DOHH2 (cell line): ENCODE measurements around the gene UROC1.

Source experiments
- H3F3A ChIP-seq: fragments of 200-600 bp; sonication (generic), shearing (Covaris generic); 2 replicates; pipeline ENCODE4 v1.6.0; 2016; ENCODE audit warnings: antibody characterized with exemption, mild to moderate bottlenecking; ENCODE audit not compliant: control insufficient read depth, insufficient read depth
- H3K27ac ChIP-seq: fragments of 200-600 bp; sonication (generic); 2 replicates; pipeline ENCODE4 v1.5.1; 2014; ENCODE audit warnings: low read depth, mild to moderate bottlenecking, low read length, moderate library complexity
- H3K27me3 ChIP-seq: fragments of 200-600 bp; sonication (generic); 2 replicates; pipeline ENCODE4 v1.6.1; 2014; ENCODE audit warnings: mild to moderate bottlenecking, low read length, mixed read lengths; ENCODE audit not compliant: control insufficient read depth
- H3K36me3 ChIP-seq: fragments of 200-600 bp; sonication (generic); 2 replicates; pipeline ENCODE4 v1.6.1; 2014; ENCODE audit warnings: mild to moderate bottlenecking, low read length, moderate library complexity, mixed read lengths; ENCODE audit not compliant: control insufficient read depth
- H3K4me1 ChIP-seq: fragments of 200-600 bp; sonication (generic); 2 replicates; pipeline ENCODE4 v1.6.1; 2014; ENCODE audit warnings: mild to moderate bottlenecking, low read length, mixed read lengths; ENCODE audit not compliant: control insufficient read depth
- H3K4me2 ChIP-seq: fragments of 200-600 bp; sonication (generic); 2 replicates; pipeline ENCODE4 v1.6.0; 2014; ENCODE audit warnings: mild to moderate bottlenecking, low read length, moderate library complexity
- H3K4me3 ChIP-seq: fragments of 200-600 bp; sonication (generic); 2 replicates; pipeline ENCODE4 v1.5.1; 2014; ENCODE audit warnings: mild to moderate bottlenecking, low read length, mixed read lengths
- H3K79me2 ChIP-seq: fragments of 200-600 bp; sonication (generic); 2 replicates; pipeline ENCODE4 v1.6.1; 2014; ENCODE audit warnings: mild to moderate bottlenecking, low read length, mixed read lengths; ENCODE audit not compliant: control insufficient read depth
- H3K9me2 ChIP-seq: fragments of 200-600 bp; sonication (generic); replicated peaks from 2 replicates; pipeline ENCODE4 v1.6.1; 2014; ENCODE audit warnings: mild to moderate bottlenecking, low read length, mixed read lengths; ENCODE audit not compliant: control insufficient read depth
- H3K9me3 ChIP-seq: fragments of 200-600 bp; sonication (generic); 2 replicates; pipeline ENCODE4 v1.6.1; 2014; ENCODE audit warnings: antibody characterized with exemption, low read length, mixed read lengths; ENCODE audit not compliant: control insufficient read depth, insufficient read depth
- H4K20me1 ChIP-seq: fragments of 200-600 bp; sonication (generic); 2 replicates; pipeline ENCODE4 v1.6.0; 2014; ENCODE audit warnings: low read depth, mild to moderate bottlenecking, antibody characterized with exemption, low read length, moderate library complexity; ENCODE audit not compliant: control insufficient read depth, insufficient read depth
- CTCF ChIP-seq: fragments of 200-600 bp; sonication (generic); IDR thresholded peaks from one replicate; pipeline ENCODE4 v1.5.1; 2014; ENCODE audit warnings: antibody characterized with exemption, mild to moderate bottlenecking, low read depth, low read length; ENCODE audit not compliant: poor library complexity, severe bottlenecking
- EZH2phosphoT487 ChIP-seq: fragments of 200-600 bp; sonication (generic); IDR thresholded peaks from 2 replicates; pipeline ENCODE4 v1.6.1; 2017; ENCODE audit warnings: borderline replicate concordance, mild to moderate bottlenecking, antibody characterized with exemption, low read length, moderate library complexity, mixed read lengths

Gene UROC1

GRCh38 chr3:126479642-126480041, 37.9 kb downstream of the UROC1 start:
- Histone ChIP-seq H3F3A (0 out of 2 replicates have a peak, but pooled peaks cover 2% of the 10 kb centered on the region), H3K9me2 (no peaks in the 10 kb centered on the region), H3K4me1 (peaks cover 6% of the 10 kb centered on the region), H3K36me3 (peaks cover 4% of the 10 kb centered on the region), H3K27me3 (no peaks in the 10 kb centered on the region), H3K27ac (no peak overlapping the region), H3K9me3 (no peaks in the 10 kb centered on the region), H4K20me1 (no peaks in the 10 kb centered on the region), H3K79me2 (peaks cover 5% of the 10 kb centered on the region), H3K4me2 (no peak overlapping the region), H3K4me3 (no peak overlapping the region)
- no peak for TF ChIP-seq CTCF
- no peak for TF ChIP-seq EZH2phosphoT487

GRCh38 chr3:126478581-126479310, 38.8 kb downstream of the UROC1 start:
- Histone ChIP-seq H3K79me2 (peaks cover 14% of the 10 kb centered on the region), H3F3A (0 out of 2 replicates have a peak, but pooled peaks cover 2% of the 10 kb centered on the region), H4K20me1 (peaks cover under 1% of the 10 kb centered on the region), H3K9me3 (no peaks in the 10 kb centered on the region), H3K4me2 (no peak overlapping the region), H3K9me2 (no peaks in the 10 kb centered on the region), H3K27me3 (no peaks in the 10 kb centered on the region), H3K4me1 (peaks cover 7% of the 10 kb centered on the region), H3K4me3 (no peak overlapping the region), H3K27ac (no peak overlapping the region), H3K36me3 (peaks cover 10% of the 10 kb centered on the region)
- TF ChIP-seq CTCF (no peak), EZH2phosphoT487 (no peak)

- Histone ChIP-seq H3K79me2 (peaks cover 32% of the 10 kb centered on the region), H3K4me3 (no peak overlapping the region), H3K4me1 (peaks cover 24% of the 10 kb centered on the region), H3K27ac (no peak overlapping the region), H3K27me3 (no peaks in the 10 kb centered on the region), H3K4me2 (no peak overlapping the region), H3K9me3 (no peaks in the 10 kb centered on the region), H3K9me2 (no peaks in the 10 kb centered on the region), H4K20me1 (peaks cover 17% of the 10 kb centered on the region), H3K36me3 (peaks cover 27% of the 10 kb centered on the region), H3F3A (0 out of 2 replicates have a peak, but pooled peaks cover 2% of the 10 kb centered on the region)
- no peak for TF ChIP-seq EZH2phosphoT487
- no peak for TF ChIP-seq CTCF
Measured at GRCh38 chr3:126477061-126477380, 40.6 kb downstream of the UROC1 start.
